BE2C (cell line): ENCODE measurements around the gene PPP3CA.

Experiments
- DNase-seq: peaks from one replicate; pipeline ENCODE4 v3.0.0-alpha.2; 2020
- H3K27me3 ChIP-seq: fragments of 250-450 bp; sonication (Bioruptor Pico); 2 replicates; pipeline ENCODE4 v1.5.1; 2020; ENCODE audit warnings: mild to moderate bottlenecking
- H3K36me3 ChIP-seq: fragments of 250-450 bp; sonication (Bioruptor Pico); 2 replicates; pipeline ENCODE4 v1.5.1; 2020; ENCODE audit warnings: mild to moderate bottlenecking
- H3K4me1 ChIP-seq: fragments of 250-450 bp; sonication (Bioruptor Pico); 2 replicates; pipeline ENCODE4 v1.5.1; 2020
- H3K4me3 ChIP-seq: 2 replicates; pipeline ENCODE4 v1.5.1; 2011; ENCODE audit warnings: low read depth, low read length
- H3K9me3 ChIP-seq: fragments of 250-450 bp; sonication (Bioruptor Pico); 2 replicates; pipeline ENCODE4 v1.5.1; 2020
- CTCF ChIP-seq: IDR thresholded peaks from 2 replicates; pipeline ENCODE4 v1.5.1; 2012; ENCODE audit warnings: mild to moderate bottlenecking, low read depth, low read length

The PPP3CA gene

GRCh38 chr4:101299021-101299420 is 48.3 kb downstream of the PPP3CA start:
- no peak overlapping the region for H3K4me3 ChIP-seq
- no peaks in the 10 kb centered on the region for H3K4me1 ChIP-seq
- DNase-seq, result no peak
- no peak for TF ChIP-seq CTCF
- H3K27me3 ChIP-seq, result no peaks in the 10 kb centered on the region
- no peaks in the 10 kb centered on the region for H3K9me3 ChIP-seq
- H3K36me3 ChIP-seq, result no peaks in the 10 kb centered on the region

GRCh38 chr4:101295691-101296090 is 51.6 kb downstream of the PPP3CA start:
- DNase-seq, result no peak
- TF ChIP-seq CTCF, result no peak
- Histone ChIP-seq H3K4me1 (peaks cover 12% of the 10 kb centered on the region), H3K27me3 (no peaks in the 10 kb centered on the region), H3K4me3 (no peak overlapping the region), H3K36me3 (no peaks in the 10 kb centered on the region), H3K9me3 (no peaks in the 10 kb centered on the region)

- peaks cover 12% of the 10 kb centered on the region for H3K4me1 ChIP-seq
- no peak for DNase-seq
- H3K9me3 ChIP-seq, result no peaks in the 10 kb centered on the region
- no peak for TF ChIP-seq CTCF
- H3K36me3 ChIP-seq, result no peaks in the 10 kb centered on the region
- no peak overlapping the region for H3K4me3 ChIP-seq
- H3K27me3 ChIP-seq, result no peaks in the 10 kb centered on the region
These were observed 52.7 kb downstream of the PPP3CA start for GRCh38 chr4:101294597-101294996.

- TF ChIP-seq CTCF, result no peak
- H3K36me3 ChIP-seq, result no peaks in the 10 kb centered on the region
- no peaks in the 10 kb centered on the region for H3K27me3 ChIP-seq
- no peak overlapping the region for H3K4me3 ChIP-seq
- DNase-seq, result no peak
- H3K4me1 ChIP-seq, result peaks cover 12% of the 10 kb centered on the region
- no peaks in the 10 kb centered on the region for H3K9me3 ChIP-seq
These were observed 54.4 kb downstream of the PPP3CA start for GRCh38 chr4:101292901-101293300.

GRCh38 chr4:101292214-101292613 is 55.1 kb downstream of the PPP3CA start:
- H3K27me3 ChIP-seq, result no peaks in the 10 kb centered on the region
- TF ChIP-seq CTCF, result no peak
- H3K4me1 ChIP-seq, result peaks cover 12% of the 10 kb centered on the region
- H3K9me3 ChIP-seq, result no peaks in the 10 kb centered on the region
- no peak overlapping the region for H3K4me3 ChIP-seq
- H3K36me3 ChIP-seq, result no peaks in the 10 kb centered on the region
- DNase-seq, result peak; percentile 29

- no peak for TF ChIP-seq CTCF
- Histone ChIP-seq H3K27me3 (no peaks in the 10 kb centered on the region), H3K4me3 (no peak overlapping the region), H3K9me3 (no peaks in the 10 kb centered on the region), H3K36me3 (no peaks in the 10 kb centered on the region), H3K4me1 (peaks cover 12% of the 10 kb centered on the region)
- DNase-seq, result no peak
These were observed 56.1 kb downstream of the PPP3CA start for GRCh38 chr4:101291198-101291597.
